ENCODE data around the gene CROCC.

DNA sequence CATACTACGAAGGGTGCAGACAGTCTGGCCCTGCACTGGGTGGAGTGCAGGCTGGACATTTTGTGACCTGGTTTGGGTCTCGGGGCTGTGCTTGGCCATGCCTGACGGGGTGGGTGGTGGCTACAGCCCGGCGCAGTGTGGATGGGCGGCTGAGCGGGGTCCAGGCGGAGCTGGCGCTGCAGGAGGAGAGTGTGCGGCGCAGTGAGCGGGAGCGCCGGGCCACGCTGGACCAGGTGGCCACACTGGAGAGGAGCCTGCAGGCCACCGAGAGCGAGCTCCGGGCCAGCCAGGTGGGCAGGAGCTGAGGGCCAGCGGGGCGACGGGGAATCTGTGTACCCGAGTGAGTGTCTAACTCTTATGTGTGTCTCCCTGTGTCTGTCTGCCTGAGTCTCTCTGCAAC is 44.6 kb downstream of the CROCC start:
- TF ChIP-seq CTCF (conservative IDR thresholded peaks at IDR 0.05; ENCODE audit: low read length) (no peak), EZH2phosphoT487 (IDR thresholded peaks at IDR 0.05; ENCODE audit: borderline replicate concordance, low read depth, low read length) (no peak)
